ENCODE data around the gene IGFBP3.
"Not testable (repeated sequence)": the region's sequence is repeated elsewhere in the genome, so short reads cannot be mapped to it uniquely, and the experiment has no call there.

The IGFBP3 gene, protein sequence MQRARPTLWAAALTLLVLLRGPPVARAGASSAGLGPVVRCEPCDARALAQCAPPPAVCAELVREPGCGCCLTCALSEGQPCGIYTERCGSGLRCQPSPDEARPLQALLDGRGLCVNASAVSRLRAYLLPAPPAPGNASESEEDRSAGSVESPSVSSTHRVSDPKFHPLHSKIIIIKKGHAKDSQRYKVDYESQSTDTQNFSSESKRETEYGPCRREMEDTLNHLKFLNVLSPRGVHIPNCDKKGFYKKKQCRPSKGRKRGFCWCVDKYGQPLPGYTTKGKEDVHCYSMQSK

DNA sequence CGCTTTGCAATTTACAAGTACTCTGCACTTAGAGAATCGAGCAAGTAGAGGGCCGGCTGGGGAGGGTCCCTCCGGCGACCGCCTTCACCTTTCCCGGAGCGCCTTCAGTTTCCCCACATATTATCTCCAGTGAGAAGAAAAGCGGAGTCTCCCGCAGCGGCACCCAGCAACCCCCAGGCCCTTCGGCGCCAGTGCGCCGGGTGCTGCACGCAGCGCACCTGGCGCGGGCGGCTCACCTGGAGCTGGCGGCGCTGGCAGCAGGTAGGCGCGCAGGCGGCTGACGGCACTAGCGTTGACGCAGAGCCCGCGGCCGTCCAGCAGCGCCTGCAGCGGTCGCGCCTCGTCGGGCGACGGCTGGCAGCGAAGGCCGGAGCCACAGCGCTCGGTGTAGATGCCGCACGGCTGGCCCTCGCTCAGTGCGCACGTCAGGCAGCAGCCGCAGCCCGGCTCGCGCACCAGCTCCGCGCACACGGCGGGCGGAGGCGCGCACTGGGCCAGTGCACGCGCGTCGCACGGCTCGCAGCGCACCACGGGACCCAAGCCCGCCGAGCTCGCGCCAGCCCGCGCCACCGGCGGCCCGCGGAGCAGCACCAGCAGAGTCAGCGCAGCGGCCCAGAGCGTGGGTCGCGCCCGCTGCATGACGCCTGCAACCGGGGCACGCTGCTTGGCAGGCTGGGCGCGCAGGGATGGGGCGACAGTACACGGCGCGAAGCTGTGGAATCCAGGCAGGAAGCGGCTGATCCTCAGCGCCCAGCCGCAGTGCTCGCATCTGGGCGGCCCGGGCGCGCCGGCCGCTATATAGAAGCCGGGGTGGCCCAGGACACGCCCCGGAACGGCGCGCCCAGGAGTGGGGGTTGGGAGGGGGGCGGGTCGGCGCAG is at the start of gene IGFBP3:
Gene IGFBP3, minus strand, starts transcription at position 771 of the 879 bp plus-strand sequence. Its CDS starts 132 bp downstream, at position 639.
- peak; percentile 88 for DNase-seq (ENCODE audit: low spot score)

DNA sequence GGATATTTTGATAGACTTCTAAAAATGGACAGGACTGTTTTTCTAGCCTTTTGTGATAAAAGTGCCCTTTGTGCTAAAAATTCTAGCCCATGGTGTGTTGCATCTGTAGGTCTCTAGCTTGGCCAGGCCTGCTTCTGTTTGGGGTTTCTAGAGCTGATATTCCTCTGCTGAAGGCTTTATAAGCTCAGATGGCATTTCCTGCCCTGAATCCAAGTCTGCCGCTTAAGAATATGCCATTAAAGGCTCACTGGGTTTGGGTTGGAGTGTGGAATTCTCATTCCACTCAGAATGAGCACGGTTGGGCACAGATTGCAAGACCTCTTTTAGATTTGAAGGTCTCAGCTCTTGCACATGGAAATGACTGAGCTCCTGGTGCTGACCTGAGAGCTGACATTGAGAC is 49.4 kb upstream of the IGFBP3 start:
- no peak for DNase-seq (ENCODE audit: low spot score)

DNA sequence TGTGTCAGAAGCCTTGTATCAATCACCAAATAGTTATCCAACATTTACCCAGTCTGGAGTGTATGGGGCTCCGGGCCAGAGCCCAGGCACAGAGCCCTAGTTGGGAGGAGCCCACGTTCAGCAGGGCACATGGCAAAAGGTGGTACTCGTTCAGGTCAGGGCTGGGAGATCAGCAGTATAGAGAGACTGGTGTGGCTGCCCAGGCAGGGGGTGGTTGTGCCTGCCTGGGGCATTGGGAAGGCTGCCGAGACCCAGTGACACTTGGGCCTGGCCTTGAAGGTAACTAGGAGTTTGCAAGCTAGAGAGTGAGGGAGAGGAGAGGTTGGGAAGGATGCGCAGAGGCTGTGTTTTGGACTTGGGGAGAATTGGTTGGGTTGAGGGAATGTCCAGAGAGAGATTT is 48.9 kb upstream of the IGFBP3 start:
- no peak for DNase-seq (ENCODE audit: low spot score)

DNA sequence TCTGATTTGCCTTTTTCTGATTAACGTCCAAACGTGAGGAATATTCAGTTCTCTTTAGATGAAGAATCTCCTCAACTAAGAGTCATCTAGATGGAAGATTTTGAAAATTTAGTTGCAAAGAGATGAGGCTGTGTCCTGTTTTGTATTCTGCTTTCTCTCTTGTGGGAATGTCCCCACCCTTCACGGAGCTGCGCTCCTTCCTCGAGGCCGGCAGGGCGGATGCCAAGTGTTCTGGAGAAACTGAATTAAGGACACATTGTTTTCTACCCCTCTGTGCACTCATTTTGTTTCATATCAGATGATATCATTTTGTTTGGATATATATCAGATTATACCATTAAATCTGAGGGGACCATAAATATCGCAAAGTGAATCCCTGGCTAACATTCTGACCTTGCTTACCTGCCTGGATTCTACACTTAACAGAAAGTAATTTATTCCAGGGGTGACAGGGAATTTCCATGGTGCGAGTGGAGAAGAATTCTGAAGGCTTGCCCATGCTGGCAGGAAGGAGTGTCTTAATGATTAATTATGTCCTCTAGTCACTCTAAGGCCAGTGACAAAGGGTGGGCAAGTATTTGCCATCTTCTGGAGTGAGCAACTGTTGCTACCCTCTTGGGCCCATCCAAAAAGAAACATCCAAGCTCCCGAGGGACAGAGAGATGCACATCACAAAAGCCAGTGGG is 47.9 kb upstream of the IGFBP3 start:
- DNase-seq (ENCODE audit: low spot score) = no peak

DNA sequence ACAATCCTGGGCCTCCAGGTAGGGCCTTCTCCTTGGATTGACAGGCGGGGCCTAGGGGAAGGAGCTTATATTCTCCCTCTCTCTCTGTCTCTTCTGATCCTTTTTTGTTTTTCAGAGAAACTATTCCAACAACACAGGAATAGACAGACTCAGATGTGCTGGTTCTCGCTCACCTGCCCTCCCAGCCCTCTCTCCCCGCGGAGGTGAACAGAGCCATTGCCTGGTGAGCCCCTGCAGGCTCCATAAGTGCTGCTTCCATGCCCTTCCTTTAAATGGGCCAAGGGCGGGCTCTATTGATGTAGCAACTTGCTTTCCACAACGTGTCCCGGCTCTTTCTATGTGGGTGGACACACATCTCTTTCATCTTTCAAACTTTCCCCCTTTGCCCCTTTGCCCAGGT is 47.2 kb upstream of the IGFBP3 start:
- DNase-seq (ENCODE audit: low spot score) = no peak

DNA sequence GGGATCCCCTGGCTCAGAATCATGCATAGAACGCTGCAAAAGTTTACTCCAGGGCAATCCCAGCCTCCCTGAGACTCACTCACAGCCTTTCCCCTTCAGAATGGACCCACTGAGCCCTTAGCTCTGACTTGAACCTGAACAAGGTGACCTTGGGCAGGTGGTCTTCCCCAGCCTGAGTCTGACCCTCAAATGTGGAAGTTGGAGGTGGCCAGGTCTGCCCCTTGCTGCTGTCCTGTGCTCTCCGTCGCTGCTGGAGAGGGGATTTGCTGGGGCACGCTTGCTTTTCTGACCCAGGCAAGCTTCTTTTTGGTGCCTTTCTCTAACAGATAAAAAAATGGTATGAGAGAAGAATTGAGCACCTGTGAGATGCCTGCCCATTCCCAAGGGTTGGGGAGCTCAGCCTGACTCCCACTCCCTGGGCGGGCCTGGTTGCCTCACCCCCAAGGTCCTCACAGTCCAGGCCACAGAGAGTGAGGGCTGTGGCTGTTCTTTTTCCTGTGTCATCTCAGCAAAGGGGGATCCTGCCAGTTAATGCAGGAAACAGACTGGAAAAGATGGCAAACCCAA is 46.6 kb upstream of the IGFBP3 start:
- DNase-seq (ENCODE audit: low spot score) = no peak

DNA sequence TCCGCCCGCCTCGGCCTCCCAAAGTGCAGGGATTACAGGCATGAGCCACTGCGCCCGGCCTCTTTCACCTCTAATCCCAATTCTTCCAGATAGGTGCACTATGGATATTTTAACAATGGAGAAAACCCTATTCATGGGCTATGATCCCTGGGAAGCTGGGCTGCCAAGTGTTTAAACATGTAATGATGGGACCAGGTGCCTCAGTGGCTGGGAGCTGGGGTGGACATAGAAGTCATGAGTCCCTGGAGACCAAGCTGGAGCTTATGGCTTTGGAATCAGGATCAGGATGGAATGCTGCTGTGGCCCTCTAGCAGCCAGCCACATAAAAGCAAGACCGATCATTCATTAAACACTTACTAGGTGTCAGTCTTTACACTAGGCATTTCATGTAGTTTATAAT is 41.8 kb upstream of the IGFBP3 start:
- no peak for DNase-seq (ENCODE audit: low spot score)

DNA sequence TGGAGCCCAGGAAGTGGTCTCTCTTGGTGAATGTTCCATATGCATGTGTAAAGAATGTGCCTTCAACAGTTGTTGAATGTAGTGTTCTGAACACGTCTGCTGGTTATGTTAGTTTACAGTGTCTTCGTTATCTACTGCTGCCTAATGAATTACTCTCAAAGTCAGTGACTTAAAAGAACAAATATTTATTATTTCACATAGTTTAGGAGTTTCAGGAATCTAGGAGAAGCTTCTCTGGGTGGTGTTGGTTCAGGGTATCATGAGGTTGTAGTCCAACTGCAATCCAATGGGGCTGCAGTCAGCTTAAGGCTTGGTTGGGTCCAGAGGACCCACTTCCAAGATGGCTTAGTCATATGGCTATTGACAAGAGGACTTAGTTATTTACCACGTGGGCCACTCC is 36.6 kb upstream of the IGFBP3 start:
- no peak for DNase-seq (ENCODE audit: low spot score)

DNA sequence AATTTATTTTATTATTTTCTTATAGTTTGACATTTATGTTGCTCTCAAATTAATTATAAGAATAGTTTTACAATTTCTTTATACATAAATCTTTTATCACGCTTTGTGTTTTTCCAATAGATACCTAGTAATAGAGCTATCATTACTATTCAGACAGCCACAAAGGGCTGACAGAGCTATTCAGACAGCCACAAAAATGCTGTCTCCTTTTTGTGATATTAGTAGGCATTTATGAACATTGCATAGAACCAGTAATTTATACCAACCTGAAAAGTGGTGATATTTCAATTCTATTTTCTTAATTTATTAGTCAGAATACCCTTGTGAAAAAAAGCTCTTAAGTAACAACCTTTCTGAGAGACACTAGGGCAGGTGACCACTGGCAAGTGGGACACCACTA is 34.2 kb upstream of the IGFBP3 start:
- DNase-seq (ENCODE audit: low spot score) = no peak

DNA sequence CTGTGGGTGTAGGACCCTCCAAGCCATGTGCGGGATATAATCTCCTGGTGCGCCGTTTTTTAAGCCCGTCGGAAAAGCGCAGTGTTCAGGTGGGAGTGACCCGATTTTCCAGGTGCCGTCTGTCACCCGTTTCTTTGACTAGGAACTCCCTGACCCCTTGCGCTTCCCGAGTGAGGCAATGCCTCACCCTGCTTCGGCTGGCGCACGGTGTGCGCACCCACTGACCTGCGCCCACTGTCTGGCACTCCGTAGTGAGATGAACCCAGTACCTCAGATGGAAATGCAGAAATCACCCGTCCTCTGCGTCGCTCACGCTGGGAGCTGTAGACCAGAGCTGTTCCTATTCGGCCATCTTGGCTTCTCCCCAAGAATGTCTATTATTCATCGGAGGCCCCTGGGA is 32.0 kb upstream of the IGFBP3 start:
- not testable (repeated sequence) for DNase-seq (ENCODE audit: low spot score)

DNA sequence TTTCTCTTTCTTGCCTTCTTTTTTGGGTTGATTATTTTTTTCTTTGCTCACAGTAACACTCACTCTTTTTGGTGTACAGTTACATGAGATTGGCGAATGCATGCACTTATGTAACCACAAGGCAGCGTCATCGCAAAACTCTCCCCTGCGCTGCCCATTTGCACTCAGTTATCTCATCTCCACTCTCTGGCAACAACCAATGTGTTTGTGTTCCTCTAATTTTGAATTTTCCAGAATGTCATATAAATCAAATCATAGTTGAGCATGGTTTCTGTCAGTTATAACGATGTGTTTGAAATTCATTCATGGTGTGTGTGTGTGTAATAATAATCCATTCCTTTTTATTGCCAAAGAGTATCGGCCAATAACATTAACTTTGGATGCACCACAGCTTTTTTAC is 23.0 kb upstream of the IGFBP3 start:
- DNase-seq (ENCODE audit: low spot score) = no peak

DNA sequence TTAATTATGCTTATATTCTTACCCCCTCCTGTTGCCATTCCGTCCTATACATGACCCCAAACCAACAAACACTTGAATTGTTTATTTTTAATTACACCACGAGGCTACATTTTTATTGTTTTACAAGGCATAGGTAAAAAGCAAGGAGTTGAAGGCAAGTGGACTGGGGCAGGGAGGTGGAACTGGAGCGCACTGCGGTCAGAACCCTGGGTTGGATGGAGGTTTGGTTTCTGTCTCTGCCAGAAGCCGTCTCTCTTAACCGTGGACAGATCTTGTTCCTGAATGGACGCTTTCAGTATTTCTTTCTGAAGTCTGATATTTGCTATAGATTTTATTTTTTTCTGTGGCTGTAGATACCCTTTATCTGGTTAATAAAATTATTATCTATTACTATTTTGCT is 19.9 kb upstream of the IGFBP3 start:
- DNase-seq (ENCODE audit: low spot score) = no peak

DNA sequence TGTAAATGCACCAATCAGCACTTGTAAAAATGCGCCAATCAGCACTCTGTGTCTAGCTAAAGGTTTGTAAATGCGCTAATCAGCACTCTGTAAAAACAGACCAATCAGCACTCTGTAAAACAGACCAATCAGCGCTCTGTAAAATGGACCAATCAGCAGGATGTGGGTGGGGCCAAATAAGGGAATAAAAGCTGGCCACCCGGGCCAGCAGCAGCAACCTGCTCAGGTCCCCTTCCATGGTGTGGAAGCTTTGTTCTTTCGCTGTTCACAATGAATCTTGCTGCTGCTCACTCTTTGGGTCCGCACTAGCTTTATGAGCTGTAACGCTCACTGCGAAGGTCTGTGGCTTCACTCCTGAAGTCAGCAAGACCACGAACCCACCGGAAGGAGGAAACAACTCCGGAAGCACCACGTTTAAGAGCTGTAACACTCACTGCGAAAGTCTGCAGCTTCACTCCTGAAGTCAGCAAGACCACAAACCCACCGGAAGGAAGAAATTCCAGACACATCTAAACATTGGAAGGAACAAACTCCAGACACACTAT is 19.2 kb upstream of the IGFBP3 start:
- DNase-seq (ENCODE audit: low spot score) = not testable (repeated sequence)

DNA sequence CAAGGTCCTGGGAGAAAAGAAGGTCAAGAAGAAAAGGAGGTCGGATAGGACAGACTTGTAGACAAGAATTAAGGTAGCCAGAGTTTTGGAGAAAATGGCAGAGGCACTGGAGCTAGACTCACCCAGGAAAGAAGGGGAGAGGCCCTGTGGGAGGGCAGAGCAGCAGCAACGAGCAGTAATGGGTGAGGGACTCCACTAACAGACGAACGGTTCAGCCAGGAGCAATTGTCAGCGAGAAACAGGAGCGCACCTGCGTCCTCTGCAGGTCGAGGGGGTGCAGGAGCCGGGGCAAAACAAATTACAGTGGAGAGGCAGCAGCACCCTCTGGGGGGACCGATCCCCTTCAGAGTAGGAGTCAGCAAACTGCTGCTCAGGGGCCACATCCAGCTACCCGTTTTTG is 18.5 kb upstream of the IGFBP3 start:
- no peak for DNase-seq (ENCODE audit: low spot score)

DNA sequence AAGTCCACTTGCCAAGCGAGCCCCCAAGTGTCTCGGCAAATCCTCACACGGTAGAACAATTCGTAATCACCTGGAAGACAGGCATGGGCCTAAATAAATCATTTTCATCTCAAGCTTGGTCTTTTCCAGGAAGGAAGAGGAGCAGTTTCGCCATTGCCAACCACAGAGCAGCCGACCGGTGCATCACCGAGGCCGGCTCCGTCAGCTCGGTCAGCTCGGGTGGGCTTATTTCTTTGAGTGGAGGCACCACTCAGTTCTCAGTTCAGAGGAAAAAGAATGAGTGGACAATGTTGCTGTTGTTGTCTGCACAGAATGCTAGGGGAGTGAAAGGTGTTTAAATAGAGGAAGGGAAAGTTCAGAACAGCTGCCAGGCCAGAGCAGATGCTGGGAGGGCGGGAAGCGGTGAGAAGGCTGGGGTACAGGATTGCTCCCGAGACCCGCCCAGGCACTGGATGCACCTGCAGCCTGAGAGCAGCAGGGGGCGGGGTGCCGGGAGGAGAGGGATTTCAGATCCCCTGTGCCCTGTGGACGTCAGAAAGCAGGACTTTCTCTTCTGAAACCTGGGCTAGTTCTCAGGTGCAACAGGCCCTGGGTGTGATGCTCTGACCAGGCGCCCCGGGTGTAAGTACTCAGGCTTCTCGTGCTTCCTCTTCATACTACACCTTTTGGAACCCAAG is 17.7 kb upstream of the IGFBP3 start:
- no peak for DNase-seq (ENCODE audit: low spot score)

DNA sequence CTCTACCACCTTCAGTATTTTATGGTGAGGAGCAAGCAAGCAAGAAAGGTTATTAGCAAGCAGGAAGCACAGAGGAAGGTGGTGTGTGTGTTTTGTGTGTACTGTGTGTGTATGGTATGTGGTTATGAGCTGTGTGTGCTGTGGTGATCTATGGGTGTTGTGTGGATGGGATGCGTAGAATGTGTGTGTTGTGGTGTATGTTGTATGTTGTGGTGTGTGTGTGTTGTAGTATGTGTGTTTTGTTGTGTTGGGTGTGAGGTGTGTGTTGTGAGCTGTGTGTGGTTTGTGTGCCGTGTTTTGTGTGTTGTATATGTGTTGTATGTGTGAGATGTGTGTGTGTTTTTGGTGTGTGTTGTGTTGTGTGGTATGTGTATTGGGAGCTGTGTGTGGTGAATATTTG is 16.8 kb upstream of the IGFBP3 start:
- DNase-seq (ENCODE audit: low spot score) = no peak

DNA sequence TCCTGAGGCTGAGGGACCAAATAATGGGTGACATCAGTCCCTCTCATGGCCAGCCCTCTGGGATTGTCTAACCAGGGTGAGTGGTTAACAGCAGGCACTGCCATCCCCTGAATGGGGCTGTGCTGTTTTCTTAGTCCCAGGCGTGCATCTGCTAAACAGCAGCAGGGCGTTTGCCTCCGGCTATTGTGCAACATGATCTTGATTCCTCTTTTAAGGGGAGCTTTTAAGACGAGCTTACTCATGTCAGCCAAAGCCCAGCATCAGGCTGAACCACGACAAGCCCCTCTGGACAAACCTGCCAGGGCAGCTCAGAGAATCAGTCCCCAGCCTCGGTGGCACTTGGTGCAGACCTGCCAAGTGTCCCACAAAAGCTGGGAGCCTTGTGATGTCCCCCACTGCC is 16.2 kb upstream of the IGFBP3 start:
- no peak for DNase-seq (ENCODE audit: low spot score)

DNA sequence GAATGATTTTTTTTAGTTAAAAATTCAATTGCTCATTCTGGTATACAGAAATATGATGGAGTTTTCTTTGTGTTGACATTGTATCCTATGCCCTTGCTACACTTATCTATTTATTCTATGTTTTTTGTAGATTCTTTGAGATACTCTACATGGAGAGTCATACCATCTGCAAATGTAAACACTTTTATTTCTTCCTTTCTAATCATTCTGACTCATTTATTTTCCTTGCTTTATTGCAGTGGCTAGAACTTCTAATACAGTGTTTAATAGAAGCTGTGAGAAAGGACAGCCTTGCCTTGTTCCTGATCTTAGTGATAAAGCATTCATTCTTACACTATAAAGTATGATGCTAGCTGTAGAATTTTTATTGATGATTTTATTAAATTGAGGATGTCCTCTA is 9.9 kb upstream of the IGFBP3 start:
- DNase-seq (ENCODE audit: low spot score) = no peak

DNA sequence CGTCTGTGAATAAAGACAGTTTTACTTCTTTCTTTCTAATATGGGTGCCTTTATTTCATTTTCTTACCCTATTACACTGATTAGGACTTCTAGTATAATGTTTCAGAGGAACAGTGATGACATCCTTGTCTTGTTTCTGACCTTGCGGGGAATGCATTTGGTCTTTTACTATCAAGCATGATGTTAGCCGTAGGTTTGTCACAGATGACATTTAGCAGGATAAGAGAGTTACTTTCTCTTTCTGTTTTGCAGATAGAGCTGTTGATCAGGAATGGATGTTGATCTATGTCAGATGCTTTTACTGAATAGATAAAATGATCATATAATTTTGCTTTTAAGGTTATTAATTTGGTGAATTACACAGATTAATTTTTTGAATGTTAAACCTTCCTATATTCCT is 6.6 kb upstream of the IGFBP3 start:
- DNase-seq (ENCODE audit: low spot score) = no peak

DNA sequence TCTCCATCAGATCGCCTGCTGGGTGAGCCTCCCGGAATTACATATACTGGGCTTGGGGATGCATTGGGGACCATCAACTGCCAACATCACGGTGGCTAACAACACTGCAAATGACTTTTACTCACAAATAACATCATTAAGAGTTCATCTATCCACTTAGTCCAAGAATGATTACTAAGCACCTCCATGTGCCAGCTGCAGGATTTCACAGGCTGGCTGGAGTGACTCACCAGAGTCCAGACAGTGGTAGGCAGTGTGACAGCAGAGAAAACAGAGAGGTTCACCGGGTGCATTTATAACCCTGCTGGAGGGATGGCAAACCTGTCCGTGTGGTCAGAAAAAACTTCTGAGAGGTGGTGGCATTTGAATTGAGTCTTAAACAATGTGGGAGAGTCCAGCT is 3.2 kb upstream of the IGFBP3 start:
- peak; percentile 84 for DNase-seq (ENCODE audit: low spot score)

DNA sequence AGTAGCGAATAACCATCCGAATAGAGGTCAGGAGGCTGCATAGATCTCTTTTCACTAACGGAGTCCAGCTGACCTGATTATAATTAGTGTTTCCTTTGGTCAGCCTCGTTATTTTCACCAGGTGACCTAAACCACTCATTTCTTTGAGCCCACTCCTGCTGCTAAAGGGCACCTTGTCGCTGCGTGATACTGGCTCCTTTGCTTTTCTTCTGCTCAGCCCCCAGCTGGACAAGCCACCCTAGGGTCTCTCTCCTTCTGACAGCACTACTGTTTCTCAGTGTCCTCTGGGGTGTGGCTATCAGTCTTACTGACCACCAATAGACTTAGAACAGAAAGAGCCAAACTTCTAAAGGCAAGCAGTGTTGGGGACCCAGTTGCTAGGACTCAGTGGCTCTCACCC is 2.7 kb upstream of the IGFBP3 start:
- DNase-seq (ENCODE audit: low spot score) = no peak

DNA sequence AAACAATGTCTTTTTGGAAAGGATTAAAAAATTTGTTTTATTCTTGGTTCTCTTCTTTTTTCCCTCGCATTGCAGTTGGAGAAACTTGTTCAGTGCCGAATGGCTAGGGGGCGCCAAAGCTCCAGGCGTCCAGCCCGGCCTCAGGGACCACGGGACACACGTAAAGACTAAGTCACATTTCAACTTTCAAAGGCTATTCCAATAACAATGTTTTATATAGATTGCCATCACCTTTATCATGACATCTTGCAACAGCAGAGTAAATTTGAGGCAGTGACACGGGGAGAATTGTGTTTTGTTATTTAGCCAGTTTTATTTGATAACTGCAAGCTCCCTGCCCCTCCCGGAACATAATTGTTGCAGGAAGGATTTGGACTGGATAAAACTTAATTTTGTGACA is 2.2 kb upstream of the IGFBP3 start:
- DNase-seq (ENCODE audit: low spot score) = peak; percentile 68

Measured in AG20443 (cell line).